Psoas muscle (tissue), 8 donors: ENCODE results near the gene CSTF3. TPM values are rescaled to one million over a fixed set of nuclear protein-coding genes. Genes with fewer than 3 reads are reported as not detected.
"Not testable (repeated sequence)": the region's sequence is repeated elsewhere in the genome, so short reads cannot be mapped to it uniquely, and the experiment has no call there.

ENCODE experiments used
- ATAC-seq, 4 donors: fragments of 200-7000 bp; cut with Tn5 transposase; one replicate each; pipeline ENCODE4 v1.9.1; 2020; ENCODE audit warnings: moderate library complexity in 3 of 4, mild to moderate bottlenecking in 2 of 4
- DNase-seq, 2 donors: peaks; one replicate each; pipeline ENCODE4 v3.0.0-alpha.2; 2020
- H3K27ac ChIP-seq: fragments of 200-600 bp; one replicate; pipeline ENCODE4 v1.8.0; 2022
- H3K27me3 ChIP-seq, 3 donors: fragments of 200-600 bp in 1 of 3; one replicate each; pipeline versions ENCODE4 v1.6.1 to v1.8.0; 2013 to 2022; ENCODE audit warnings: low read length in 2 of 3, mild to moderate bottlenecking in 2 of 3, moderate library complexity in 1 of 3; ENCODE audit not compliant: insufficient read depth in 3 of 3
- H3K36me3 ChIP-seq, 2 donors: fragments of 200-600 bp in 1 of 2; one replicate each; pipeline versions ENCODE4 v1.6.1 to v1.8.0; 2013 to 2022; ENCODE audit warnings: low read depth in 1 of 2, mild to moderate bottlenecking in 1 of 2, moderate library complexity in 1 of 2; ENCODE audit not compliant: insufficient read depth in 1 of 2
- H3K4me1 ChIP-seq: fragments of 200-600 bp; one replicate; pipeline ENCODE4 v1.8.0; 2022
- H3K4me3 ChIP-seq: fragments of 200-600 bp; one replicate; pipeline ENCODE4 v1.8.0; 2022; ENCODE audit warnings: mild to moderate bottlenecking
- H3K9me3 ChIP-seq: fragments of 200-600 bp; one replicate; pipeline ENCODE4 v1.8.0; 2022
- WGBS, 3 donors: extraction: QIAGEN DNeasy Blood & Tissue Kit; methylation state at CpG; one replicate each; pipeline versions ENCODE4 v1.1.6 to v1.1.7; 2013; 5-methylcytosine and 5-hydroxymethylcytosine counted together
- intact Hi-C, 2 donors: fragments of 100-400 bp; cut with DNase I; formaldehyde crosslinking; loops; one replicate each; pipeline versions ENCODE4 v1.11.0 to v1.14.2; 2022
- polyA plus RNA-seq, 3 donors: library from polyadenylated mRNA; stranded (reverse); fragments of 200-250 nt; gene quantifications; one replicate each; pipeline ENCODE4 v1.2.3, GENCODE V29; 2013
- total RNA-seq, 4 donors: library from RNA; stranded (reverse); fragmentation: NEBNext Ultra II Directional in 2 of 4; extraction: Animal tissue kit (Norgen Biotek cat#: 25700) in 2 of 4; gene quantifications; one replicate each; pipeline versions ENCODE4 v1.2.1 to v1.2.4, GENCODE V29; 2021 to 2023
- TF ChIP-seq, protein P1 (sequence below): fragments of 200-600 bp; IDR thresholded peaks from one replicate; pipeline ENCODE4 v1.8.0; 2022; ENCODE audit warnings: antibody characterized with exemption
- donor health status: healthy with polysubstance abuse.
- donor health status: DM: no; HTN: no; CAD: no; lungs with moderate emphysema.
- donor health status: Bipolar disorder and iron deficiency.
- donor health status: healthy.
- donor health status: DM: yes; HTN: yes; CAD: no.
- donor health status: DM: no; HTN: no; CAD: no.
- donor health status: DM: no; HTN: no; CAD: no.
- donor health status: DM: yes; HTN: yes; CAD: no.

CSTF3 gene
- total and polyA plus RNA-seq, 7 donors = 10.7 to 32.3 (median 14.4) TPM

DNA sequence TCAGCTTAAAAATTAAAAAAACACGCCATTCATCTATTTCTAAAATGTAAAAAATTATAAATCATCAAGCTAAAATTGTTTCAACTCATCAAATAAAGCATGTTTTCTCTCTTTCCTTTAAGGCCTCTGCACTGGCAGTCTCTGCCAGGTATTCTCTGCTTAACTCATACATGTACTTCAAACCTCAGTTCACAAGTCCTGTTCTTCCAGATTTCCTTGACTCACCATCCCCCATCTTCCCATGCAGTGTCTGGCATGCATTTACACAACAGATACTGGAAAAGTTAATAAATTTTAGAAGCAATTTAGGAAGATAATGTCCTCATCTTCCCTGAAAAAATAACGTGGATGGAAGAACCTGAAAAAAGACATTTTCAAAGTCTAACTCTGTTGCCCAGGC lies 32.5 kb downstream of the CSTF3 start:
- Histone ChIP-seq H3K9me3 (no peaks in the 10 kb centered on the region), H3K27ac (no peak overlapping the region), H3K4me1 (no peaks in the 10 kb centered on the region), H3K27me3 (no peaks in the 10 kb centered on the region), H3K36me3 (no peaks in the 10 kb centered on the region), H3K4me3 (no peak overlapping the region)
- intact Hi-C loops = no loop called here
- DNase-seq (no peak), ATAC-seq (no peak)
- 79 to 89% (median 83%) methylated on average over 2 of the region's 2 CpGs for WGBS, 3 donors
- TF ChIP-seq, protein P1, sequence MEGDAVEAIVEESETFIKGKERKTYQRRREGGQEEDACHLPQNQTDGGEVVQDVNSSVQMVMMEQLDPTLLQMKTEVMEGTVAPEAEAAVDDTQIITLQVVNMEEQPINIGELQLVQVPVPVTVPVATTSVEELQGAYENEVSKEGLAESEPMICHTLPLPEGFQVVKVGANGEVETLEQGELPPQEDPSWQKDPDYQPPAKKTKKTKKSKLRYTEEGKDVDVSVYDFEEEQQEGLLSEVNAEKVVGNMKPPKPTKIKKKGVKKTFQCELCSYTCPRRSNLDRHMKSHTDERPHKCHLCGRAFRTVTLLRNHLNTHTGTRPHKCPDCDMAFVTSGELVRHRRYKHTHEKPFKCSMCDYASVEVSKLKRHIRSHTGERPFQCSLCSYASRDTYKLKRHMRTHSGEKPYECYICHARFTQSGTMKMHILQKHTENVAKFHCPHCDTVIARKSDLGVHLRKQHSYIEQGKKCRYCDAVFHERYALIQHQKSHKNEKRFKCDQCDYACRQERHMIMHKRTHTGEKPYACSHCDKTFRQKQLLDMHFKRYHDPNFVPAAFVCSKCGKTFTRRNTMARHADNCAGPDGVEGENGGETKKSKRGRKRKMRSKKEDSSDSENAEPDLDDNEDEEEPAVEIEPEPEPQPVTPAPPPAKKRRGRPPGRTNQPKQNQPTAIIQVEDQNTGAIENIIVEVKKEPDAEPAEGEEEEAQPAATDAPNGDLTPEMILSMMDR = no peak

DNA sequence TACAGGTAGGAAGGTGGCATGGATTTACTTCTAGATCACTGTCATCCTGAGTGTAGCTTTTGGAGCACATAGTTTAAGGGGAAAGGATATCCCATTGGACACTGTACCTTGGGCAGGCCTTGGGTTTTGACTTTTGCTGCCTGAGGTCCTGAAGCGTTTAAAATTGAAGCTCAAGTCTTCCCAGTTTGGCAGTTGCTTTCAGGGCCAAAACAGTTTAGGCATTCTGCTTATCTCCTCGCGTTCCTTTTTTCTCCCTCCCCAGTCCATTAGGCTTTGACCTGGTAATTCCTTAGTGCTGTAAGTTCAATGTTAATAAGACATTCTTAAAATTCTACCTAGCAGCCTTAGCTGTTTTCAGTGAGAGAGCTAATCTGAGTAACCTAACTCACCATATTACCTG lies 35.7 kb downstream of the CSTF3 start:
- Histone ChIP-seq H3K4me3 (no peak overlapping the region), H3K27me3 (no peaks in the 10 kb centered on the region), H3K27ac (no peak overlapping the region), H3K36me3 (no peaks in the 10 kb centered on the region), H3K4me1 (no peaks in the 10 kb centered on the region), H3K9me3 (no peaks in the 10 kb centered on the region)
- intact Hi-C loops = no loop called here
- no peak for DNase-seq
- TF ChIP-seq, protein P1 = no peak
- 89 to 97% (median 93%) methylated on average over 3 of the region's 3 CpGs for WGBS, 3 donors
- no peak for ATAC-seq

DNA sequence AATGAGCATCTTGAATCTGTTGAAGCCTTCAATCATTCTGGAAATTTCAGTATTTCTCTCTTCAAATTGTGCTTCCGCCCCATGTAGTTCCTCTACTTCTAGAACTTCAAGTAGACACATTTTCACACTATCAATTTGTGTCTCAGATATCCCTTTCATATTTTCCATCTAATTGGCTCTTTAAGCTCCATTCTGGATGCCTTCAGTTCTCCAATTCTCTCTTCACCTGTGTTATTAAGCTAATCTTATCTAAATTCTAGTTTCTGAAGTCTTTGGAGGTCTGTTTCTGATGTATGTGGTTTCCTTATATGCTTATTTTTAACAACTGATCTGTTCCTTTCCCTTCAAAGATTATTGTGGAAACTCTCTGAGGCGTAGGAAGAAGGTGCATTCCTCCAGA lies 36.3 kb downstream of the CSTF3 start:
- Histone ChIP-seq H3K27ac (no peak overlapping the region), H3K4me1 (no peaks in the 10 kb centered on the region), H3K4me3 (no peak overlapping the region), H3K27me3 (no peaks in the 10 kb centered on the region), H3K9me3 (no peaks in the 10 kb centered on the region), H3K36me3 (no peaks in the 10 kb centered on the region)
- no peak for DNase-seq
- TF ChIP-seq, protein P1 = no peak
- WGBS, 3 donors = 99 to 100% (median 100%) methylated on average over 2 of the region's 2 CpGs
- ATAC-seq = no peak
- intact Hi-C loops = no loop called here

DNA sequence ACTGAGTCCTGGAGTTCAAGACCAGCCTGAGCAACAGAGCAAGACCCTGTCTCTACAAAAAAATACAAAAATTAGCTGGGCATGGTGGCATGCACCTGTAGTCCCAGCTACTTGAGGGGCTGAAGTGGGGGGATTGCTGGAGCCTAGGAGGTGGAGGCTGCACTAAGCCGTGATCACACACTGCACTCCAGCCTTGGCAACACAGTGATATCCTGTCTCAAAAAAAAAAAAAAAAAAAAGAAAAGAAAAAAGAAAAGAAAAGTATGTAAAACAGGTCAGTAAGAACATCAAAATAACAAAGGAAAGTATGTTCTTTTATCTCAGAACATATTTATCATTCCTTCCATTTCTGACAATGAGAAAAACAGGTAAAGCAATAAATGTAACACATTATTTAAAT lies 38.6 kb downstream of the CSTF3 start:
- H3K9me3 ChIP-seq, H3K36me3 ChIP-seq, H3K27me3 ChIP-seq, H3K4me3 ChIP-seq, ATAC-seq, H3K27ac ChIP-seq, H3K4me1 ChIP-seq, intact Hi-C loops, DNase-seq: not testable (repeated sequence)
- WGBS, 3 donors = 88 to 98% (median 94%) methylated on average over 1 of the region's 1 CpG

DNA sequence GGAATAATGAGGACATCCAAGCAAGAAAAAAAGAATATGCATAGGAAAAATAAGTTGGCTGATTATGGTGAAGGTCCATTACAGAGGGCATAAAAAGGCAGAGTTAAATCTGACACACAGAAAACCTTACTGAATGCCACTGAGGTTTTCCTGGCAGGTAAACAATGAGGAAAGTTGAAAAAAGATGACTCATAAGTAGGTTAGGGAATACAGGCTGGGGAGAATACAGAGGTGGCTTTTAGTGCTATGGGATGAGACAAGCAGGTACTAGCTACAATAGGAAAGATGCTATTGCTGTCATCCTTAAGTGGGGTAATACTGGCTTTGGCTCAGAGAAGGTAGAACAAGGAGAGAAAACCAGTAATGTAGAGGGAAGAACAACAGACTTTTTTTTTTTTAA lies 44.7 kb downstream of the CSTF3 start:
- no peaks in the 10 kb centered on the region for H3K9me3 ChIP-seq
- DNase-seq (no peak), ATAC-seq (no peak)
- no peaks in the 10 kb centered on the region for H3K36me3 ChIP-seq
- no peak overlapping the region for H3K4me3 ChIP-seq
- no peaks in the 10 kb centered on the region for H3K27me3 ChIP-seq
- no peak overlapping the region for H3K27ac ChIP-seq
- intact Hi-C loops = no loop called here
- TF ChIP-seq, protein P1 = no peak
- no peaks in the 10 kb centered on the region for H3K4me1 ChIP-seq
